Hematopoietic multipotent progenitor cell treated with erythropoietin and hydrocortisone succinate and interleukin-3 and kit ligand, for 17 days (in vitro differentiated cells): Measurements from ENCODE around the gene ATG13.
A peak's percentile ranks its signal among the peaks of the same experiment; 100 is the strongest.
"Not testable (repeated sequence)": the region's sequence is repeated elsewhere in the genome, so short reads cannot be mapped to it uniquely, and the experiment has no call there.

Source experiments
- DNase-seq: peaks from one replicate; pipeline ENCODE4 v3.0.0-alpha.2; 2015; ENCODE audit warnings: low spot score

Gene ATG13

DNA sequence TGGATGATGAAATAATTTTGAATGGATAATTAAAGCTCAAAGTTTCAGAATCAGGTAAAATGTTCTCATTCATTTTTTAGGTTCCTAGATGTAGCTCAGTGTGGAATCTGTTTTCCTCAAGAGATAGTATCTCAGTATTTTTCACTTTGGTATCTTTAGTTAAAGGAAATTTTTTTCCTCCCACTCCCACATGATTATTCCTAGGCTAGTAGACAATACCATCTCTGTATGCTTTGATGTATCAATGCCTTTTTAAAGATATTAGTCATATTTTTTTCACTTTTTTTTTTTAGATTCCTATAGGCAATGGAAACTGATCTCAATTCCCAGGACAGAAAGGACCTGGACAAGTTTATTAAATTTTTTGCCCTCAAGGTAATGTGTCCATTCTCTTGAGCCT, 26.6 kb downstream of the ATG13 start:
- DNase-seq: no peak

DNA sequence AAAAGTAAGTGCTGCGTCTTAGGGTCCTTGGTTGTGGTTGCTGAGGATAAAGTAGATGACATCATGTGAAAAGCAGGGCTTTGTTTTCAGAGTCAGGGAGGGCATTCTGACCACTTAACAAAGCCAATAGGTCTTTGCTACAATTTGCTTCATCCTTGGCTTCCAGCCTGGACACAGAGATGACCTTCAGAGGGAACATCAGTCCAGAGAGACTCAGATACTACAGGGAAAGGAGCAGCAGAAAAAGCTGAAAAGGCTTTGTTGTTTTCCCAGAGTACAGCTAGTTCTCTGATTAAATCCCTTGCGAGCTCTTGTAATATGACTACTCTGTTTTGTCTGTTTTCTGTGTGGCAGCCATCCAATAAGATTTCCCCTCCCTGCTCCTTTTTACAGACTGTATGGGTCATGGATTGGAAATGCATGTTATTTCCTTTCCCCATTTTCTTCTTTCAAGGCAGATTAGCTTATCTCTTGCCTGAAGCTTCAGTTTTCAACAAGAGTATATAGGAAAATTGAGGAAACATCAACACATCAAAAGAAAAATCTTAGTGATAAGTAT, 31.9 kb downstream of the ATG13 start:
- DNase-seq: no peak

DNA sequence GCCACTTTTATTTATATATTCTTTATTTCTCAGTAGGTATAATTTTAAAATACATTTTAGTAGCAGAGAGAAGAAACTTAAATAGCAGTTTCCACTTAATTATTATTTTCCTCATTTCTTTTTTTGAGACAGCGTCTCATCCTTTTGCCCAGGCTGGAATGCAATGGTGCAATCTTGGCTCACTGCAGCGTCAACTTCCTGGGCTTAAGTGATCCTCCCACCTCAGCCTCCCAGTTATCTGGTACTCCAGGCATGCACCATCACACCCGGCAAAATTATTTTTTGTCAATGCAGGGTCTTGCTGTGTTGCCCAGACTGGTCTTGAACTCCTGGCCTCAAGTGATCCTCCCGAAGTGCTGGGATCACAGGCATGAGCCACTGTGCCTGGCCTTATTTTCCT, 38.3 kb downstream of the ATG13 start:
- DNase-seq: no peak

DNA sequence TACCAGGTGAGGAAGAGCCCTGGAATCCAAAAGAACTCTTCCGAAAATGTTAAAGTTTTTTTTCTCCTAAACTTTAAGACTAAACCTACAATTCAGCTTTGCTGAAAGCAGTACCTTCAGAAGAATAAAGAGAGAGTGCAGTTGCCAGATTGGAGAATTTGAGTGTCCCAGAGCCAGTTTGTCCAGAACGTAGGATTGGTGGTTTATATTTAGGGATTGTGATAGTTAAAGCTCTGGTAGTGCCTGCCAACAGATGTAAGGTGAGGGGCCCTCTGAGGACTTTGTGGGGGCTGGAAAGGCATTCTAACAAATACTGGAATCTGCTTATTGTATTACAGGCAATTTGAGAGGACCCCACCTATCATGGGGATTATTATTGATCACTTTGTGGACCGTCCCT, 39.8 kb downstream of the ATG13 start:
- DNase-seq: no peak

DNA sequence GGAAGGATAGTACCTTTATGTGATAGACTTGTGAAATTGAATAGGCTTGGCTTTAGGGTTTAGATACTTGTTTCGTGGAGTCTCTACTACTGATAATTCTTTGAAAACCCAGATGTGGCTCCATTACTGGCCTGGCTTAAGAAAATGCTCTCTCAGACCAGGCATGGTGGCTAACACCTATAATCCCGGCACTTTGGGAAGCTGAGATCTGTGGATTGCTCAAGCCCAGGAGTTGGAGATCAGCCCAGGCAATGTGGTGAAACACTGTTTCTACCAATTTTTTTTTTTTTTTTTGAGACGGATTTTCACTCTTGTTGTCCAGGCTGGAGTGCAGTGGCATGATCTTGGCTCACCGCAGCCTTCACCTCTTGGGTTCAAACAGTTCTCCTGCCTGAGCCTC, 40.9 kb downstream of the ATG13 start:
- DNase-seq: no peak

DNA sequence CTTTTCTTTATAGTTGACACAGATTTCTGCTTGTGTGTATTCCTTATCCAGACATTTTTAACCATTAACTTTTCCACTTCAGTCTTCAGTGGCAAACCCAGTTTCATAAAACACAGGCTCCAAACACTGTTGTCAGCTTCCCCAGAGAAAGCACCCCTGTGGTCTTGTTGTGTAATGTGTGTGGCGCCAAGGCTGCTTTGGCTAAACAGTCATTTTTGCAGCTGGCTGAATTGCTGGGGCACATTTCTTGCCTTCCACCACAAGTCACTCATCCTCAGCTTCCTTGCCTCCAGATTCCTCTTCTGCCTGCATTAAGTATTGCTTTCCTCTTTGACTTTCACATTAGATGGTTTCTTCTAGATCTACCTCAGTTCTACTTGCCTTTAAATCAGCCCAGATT, 42.6 kb downstream of the ATG13 start:
- DNase-seq: no peak

DNA sequence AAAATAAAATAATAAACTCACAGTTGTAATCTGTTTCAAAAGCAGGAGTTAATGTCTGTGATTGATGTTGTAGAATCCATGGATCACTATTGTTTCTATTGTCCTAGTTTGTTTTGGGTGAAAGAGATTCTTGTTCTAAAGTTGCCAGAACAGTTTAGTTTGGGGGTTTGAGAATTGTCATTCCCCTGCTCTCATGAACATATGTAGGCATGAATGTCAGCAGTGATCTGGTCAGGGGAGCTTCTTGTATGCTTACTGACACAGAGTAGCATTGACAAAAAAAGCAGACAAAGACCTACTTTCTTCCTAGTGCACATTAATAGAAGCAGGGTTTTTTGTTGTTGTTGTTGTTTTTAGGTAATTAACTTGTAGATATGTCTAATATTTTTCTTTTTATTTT, 44.5 kb downstream of the ATG13 start:
- DNase-seq: no peak

DNA sequence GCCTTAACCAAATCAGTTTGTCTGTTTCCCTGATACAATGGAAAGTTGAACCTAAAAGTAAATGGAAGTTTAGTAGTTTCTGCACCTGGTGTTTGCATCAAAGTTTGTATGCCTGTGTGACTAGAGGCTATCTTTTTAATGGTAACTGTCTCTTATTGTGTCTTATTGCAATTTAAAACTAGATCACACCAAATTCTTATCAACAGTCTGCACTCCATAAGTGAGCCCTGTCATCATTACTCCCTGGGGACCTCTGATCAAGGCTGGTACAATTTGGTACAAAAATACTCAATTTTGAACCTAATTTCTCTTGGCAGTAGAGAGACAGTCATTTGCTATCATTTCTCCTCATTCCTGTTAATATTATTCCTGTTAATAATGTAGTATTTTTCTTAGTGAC, 45.0 kb downstream of the ATG13 start:
- no peak for DNase-seq

DNA sequence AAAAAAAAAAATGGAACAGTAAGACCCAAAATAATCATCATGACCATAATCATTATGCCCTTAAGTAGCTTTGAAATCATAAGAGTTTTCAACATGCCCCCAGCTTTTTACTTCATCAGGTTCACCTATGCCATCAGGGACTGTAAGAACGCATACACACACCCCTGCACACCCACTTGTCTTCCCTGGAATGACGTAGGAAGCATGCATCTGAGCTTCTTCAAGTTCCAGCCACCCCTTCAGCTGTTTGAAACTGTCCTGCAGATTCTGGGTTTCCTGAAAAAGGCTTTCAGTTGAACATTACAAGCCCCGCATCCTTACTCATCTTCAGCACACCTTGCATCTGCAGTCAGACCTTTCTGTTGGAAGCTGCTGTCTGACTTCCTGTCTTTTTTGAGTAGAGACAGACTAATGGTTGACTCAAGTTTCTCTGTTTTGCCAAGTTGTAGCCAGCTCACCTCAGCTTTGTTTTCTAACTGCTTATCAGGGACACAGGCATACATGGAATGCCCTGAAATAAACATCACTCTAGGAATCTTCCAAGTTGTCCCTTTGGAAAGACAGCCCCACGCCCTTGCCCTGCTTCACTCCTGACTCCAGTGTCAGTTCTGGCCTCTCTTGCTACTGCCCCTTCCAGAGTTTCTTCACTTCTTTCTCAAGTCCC, 46.1 kb downstream of the ATG13 start:
- no peak for DNase-seq

DNA sequence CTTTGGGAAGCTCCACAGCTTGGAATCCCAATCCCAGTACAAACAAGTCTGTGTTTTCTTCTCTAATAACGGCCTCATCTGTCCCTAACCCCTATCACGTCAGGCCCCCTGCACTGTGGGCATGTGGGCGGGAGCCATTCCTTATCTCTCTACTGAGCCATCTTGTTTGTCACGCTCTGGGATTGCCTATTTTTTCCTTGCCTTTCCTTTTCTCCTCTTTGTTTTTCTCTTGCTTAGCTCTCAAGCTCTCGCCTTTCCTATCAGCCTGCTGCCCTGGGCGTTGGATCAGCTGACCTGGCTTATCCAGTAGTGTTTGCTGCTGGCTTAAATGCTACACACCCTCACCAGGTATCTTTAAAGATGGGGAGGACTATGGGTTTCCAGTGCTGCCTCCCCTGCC, 47.3 kb downstream of the ATG13 start:
- DNase-seq: peak; percentile 40

DNA sequence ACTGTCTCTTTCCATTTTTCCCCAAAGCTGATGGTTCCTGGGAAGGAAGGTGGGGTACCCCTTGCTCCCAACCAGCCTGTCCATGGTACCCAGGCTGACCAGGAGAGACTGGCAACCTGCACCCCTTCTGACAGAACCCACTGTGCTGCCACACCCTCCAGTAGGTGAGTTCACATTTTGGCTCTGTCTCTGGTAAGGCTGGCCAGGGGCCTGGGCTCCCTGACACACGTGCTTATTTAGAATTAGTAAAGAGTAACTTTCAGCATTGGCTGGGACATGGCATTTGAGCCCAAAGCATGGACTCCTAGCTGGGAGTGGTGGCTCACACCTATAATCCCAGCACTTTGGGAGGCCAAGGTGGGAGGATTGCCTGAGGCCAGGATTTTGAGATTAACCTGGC, 48.0 kb downstream of the ATG13 start:
- DNase-seq: no peak

DNA sequence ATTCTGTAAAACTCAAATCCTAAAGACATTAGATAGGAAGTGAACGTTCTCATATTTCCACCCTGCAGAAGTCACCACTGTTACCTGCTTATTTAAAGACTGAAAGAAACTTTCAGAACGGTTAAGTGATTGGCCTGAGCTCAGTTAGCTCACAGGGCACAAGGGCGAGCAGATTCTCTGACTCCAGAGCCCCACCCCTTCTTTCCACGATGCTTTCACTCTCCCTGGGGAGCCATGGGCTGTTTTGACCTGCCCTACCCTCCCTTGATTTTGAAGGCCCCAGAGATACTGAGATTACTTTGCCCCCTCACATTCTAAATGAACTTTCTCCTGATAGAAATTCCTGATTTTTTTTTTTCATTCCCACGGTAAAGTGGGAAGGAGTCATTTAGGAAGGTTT, 49.2 kb downstream of the ATG13 start:
- no peak for DNase-seq

DNA sequence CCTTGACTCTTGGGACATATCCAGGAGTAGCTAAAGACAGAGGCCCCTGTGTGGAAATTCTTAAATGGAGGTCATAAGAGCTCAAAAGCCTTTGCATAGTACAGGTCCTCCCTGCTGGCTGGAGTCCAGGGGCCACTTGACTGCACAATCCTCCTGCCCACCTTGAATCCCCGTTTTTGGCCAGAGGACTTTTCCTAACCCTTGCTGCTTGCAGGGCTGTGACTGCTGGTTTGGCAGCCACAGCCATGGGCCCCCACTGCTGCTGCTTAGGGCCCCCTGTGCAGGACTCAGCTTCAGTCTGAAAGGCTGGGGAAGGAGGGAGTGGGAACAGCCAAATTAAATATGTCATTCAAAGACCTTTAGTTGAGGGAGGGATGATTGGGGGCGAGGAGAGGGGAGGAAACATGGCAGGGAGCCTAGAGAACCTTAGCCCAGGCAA, 49.7 kb downstream of the ATG13 start:
- DNase-seq: no peak

DNA sequence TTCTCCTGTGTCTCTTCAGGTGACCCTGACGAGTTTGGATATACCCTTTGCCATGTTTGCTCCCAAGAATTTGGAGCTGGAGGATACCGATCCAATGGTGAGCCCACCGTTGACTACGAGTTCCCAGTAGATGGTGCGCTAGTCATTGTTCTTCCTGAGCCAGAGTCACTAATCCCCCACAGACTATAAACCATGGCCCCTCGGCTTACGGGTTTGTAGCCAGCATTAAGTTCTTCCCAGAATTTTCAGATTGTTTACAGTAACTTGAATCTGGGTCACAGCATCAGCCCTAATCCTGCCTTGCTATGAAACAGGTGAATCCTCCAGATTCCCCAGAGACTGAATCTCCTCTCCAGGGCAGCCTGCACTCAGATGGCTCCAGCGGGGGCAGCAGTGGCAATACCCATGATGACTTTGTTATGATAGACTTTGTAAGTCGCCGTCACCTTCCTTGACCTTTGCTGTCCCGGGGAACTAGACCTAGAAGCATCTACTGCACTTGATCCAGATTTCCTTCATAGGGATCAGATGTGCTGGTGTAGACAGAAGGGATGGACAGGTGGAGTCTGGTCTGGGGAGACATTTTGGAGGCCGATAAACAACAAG, 51.2 kb downstream of the ATG13 start:
- no peak for DNase-seq

DNA sequence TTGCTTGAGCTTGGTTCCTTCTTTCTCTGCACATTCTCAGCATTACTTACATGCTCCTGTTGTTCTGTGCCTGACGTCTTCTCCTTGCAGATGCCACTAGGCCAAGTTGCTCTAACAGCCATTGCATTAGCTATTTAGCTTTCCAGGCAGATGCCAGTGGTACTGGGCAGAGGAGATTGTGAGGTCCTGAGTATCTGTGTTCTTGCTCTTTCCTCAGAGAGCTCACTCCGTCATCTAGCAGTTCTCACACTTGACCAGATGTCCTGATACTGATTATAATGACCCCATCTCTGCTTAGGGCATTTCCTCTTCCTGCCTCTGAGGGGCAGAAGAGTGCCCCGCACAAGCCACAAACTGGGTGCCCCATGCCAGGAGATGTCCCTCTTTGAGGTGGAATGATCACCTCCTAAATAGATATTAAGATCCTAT, 52.4 kb downstream of the ATG13 start:
- DNase-seq: peak; percentile 26

DNA sequence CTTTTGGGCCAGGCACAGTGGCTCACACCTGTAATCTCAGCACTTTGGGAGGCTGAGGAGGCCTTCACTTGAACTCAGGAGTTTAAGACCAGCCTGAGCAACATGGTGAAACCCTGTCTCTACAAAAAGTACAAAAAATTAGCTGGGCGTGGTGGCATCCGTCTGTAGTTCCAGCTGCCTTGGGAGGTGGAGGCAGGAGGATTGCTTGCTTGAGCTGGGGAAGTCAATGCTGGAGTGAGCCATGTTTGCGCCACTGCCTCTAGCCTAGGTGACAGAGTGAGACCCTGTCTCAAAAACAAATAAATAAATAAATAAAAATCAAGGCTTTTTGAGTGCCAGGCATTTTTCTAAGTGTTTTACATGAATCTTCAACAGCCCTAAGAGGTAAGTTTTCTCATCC, 53.2 kb downstream of the ATG13 start:
- not testable (repeated sequence) for DNase-seq

DNA sequence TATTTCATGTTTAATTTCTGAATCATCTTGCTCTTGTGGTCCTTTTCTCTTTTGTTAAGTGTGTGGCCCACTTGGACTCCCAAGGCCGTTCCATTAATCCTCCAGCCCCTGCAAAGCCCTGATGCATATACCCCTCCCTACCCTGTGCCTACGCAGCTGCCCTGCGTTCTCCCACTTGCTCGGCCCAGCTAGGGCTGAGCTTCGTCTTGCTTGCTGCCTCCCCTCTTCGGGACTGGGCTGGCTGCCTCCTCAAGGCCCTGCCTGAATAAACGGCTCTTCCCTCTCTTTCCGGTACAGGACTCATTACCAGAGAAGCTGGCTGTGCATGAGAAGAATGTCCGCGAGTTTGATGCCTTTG, 54.6 kb downstream of the ATG13 start:
- no peak for DNase-seq

DNA sequence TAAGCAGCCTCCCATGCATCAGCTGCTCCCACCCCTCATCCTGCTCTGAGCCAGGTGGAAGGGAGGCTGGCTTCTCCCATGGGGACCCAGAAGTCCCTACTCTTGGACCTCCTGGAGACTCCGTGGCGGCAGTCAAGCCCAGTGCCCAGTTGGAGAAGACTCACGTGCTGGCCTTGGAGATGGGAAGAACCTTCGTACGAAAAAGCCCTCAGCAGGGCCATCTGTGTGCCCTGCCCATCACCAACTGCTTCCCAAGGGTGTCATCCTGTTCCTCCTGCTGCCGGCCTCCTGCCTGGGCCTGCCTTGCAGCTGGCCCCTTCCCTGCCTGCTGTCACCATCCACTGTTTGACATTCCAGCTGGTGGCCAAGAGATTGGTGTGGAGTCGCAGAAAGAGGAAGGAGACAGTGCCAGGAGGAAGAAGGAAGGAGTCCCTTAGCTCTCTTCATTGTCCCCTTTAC, 55.1 kb downstream of the ATG13 start:
- DNase-seq: no peak

DNA sequence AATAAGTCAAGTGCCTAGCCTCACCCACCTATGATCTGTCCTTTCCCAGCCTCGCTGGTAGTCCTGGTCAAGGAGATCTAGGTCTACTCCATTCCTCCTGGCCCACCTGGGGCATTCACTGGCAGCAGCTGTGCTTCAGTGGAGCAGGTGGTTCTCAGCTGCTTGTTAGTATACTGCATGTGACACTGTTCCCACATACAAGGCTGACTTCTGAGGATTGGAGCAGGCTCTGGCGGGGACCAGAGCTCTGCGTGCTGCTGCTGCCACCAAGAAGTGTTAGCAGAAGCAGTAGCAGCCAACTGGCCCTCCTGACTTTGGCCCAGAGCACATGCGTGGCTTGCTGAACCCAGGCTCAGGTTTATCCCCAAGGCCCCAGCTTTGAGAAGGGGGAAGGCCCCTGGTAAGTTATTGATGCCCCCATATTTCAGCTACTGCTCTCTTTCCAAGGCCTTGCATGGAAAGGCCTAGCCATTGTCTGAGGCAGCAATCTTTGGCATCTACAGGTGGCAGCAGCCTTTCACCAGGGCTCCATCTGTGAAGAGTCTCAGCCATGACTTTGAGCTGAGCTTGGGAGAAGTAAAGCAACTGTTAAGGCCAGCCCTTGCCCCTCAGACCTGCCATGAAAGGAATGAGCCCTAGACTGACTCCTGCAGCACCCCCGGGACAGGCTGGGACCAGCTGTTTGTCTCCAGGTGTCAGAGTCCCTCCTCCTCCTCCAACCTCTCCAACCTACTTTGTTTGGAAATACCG, 56.5 kb downstream of the ATG13 start:
- DNase-seq: no peak

DNA sequence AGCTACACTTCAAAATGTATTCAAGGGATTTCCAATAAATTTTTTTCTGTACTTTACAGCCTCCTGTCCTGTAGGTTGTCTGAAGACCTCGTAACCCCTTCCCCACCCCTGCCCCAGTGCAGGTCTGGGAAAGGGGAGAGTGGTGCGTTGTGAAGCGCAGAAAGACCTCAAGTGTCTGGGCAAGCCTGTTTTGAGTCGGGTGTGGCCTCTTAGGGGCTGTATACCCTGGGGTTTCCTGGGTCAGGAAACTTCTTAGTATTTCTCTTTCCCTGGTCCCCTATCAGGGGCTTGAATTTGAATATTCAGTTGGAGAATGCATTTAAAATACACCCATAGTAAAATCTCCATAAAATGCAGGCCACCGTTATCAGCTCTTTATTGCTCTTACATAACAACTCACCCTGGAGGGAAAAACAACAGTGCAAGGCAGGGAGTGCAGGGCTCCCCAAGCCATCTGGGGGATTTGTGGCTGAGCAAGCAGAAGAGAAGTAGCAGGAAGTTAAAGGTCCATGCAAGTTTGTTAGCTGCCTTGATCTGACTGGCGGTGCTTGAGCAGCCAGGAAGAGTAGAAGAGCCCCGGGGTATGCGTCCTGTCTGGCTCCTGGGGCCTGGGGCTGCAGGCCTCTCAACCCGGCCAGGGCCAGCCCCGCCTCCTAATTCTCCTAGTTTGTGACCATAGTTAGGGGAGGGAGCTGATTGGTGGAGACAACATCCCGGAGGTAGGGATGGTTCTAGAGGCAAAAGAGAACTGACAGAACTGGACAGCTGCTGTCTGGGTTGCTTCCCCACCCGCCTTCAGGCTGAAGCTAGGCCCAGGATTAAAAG, 57.3 kb downstream of the ATG13 start:
- no peak for DNase-seq

DNA sequence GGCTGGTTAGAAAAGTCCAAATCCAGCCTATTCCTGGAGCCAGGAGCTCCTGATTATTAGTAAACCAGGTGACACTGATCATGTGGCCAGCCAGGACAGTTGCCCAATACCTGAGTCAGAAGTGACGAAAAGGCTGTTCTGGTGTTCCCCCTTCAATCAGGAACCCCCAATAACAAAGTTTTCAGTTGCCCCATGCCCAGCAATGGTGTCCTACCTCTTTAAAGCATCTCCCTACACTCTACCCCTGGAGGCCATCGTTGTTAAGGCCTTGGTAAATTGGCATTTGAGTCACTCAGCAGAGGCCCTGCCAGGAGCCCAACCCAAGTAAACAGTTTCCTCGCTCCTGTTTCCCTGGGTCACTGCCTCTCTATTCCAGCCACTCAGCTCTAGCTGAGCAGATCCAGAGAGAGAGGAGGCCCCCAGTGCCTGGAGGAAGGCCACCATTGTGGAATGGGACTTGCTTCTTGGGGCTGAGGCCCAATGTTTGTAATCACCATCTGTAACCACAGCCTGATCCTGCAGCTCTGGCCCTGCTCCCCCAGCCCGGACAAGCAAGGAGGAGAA, 58.0 kb downstream of the ATG13 start:
- DNase-seq: no peak

DNA sequence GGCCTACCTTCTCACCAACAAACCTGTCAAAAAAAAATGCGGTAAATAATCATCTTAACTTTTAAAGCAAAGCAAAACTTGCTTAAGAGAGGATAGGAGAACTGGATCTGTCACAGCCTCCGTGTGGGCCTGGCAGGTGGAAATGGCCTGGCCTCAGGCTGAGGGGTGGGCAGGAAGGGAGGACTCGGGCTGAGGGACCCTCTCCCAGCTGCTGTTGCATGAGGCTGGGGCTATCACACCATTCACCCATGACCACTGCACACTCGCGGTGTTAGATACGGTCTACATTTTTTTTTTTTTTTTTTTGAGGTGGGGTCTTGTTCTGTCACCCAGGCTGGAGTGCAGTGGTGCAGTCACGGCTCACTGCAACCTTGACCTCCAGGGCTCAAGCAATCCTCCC, 58.6 kb downstream of the ATG13 start:
- no peak for DNase-seq
